Measurements from ENCODE around the gene CCDC178.

CCDC178 gene

GRCh38 chr18:32937066-32937465, 503.5 kb downstream of the CCDC178 start:
- Histone ChIP-seq H3K4me3 (ENCODE audit: severe bottlenecking) (no peak overlapping the region), H3K36me3 (ENCODE audit: low read depth) (no peaks in the 10 kb centered on the region), H3K4me1 (ENCODE audit: insufficient read depth, poor library complexity, severe bottlenecking) (no peaks in the 10 kb centered on the region), H3K27ac (ENCODE audit: poor library complexity, severe bottlenecking) (no peak overlapping the region), H3K27me3 (ENCODE audit: insufficient read depth, poor library complexity, severe bottlenecking) (peaks cover 16% of the 10 kb centered on the region), H3K9me3 (ENCODE audit: severe bottlenecking) (no peaks in the 10 kb centered on the region)
- DNase-seq (ENCODE audit: low spot score) (no peak), ATAC-seq (ENCODE audit: low read depth) (no peak)
- TF ChIP-seq CTCF (IDR thresholded peaks at IDR 0.05; ENCODE audit: poor library complexity, severe bottlenecking): no peak

DNA sequence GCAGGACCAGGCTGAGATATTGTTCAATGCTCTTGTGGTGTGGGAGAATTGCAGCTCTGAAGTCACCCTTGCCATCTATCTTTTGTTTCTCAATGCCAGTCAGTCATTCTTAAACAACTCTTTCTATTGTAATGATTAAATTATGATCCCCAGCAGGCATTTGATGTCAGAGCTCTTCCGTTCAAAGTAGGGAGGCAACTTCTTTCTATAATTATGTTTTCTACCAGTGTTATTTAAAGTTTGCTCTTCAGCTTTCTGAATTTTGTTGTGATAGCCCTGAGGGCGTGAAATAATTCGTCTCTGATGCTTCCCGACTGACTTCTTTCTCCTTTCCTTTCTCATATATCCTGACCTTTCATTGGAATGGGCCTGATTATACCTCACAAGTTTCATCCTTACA, 506.3 kb downstream of the CCDC178 start:
- H3K27ac ChIP-seq (ENCODE audit: poor library complexity, severe bottlenecking): no peak overlapping the region
- no peaks in the 10 kb centered on the region for H3K4me1 ChIP-seq (ENCODE audit: insufficient read depth, poor library complexity, severe bottlenecking)
- no peak overlapping the region for H3K4me3 ChIP-seq (ENCODE audit: severe bottlenecking)
- H3K36me3 ChIP-seq (ENCODE audit: low read depth): no peaks in the 10 kb centered on the region
- H3K27me3 ChIP-seq (ENCODE audit: insufficient read depth, poor library complexity, severe bottlenecking): peaks cover 6% of the 10 kb centered on the region
- TF ChIP-seq CTCF (IDR thresholded peaks at IDR 0.05; ENCODE audit: poor library complexity, severe bottlenecking): no peak
- DNase-seq (ENCODE audit: low spot score) (no peak), ATAC-seq (ENCODE audit: low read depth) (no peak)
- H3K9me3 ChIP-seq (ENCODE audit: severe bottlenecking): no peaks in the 10 kb centered on the region

DNA sequence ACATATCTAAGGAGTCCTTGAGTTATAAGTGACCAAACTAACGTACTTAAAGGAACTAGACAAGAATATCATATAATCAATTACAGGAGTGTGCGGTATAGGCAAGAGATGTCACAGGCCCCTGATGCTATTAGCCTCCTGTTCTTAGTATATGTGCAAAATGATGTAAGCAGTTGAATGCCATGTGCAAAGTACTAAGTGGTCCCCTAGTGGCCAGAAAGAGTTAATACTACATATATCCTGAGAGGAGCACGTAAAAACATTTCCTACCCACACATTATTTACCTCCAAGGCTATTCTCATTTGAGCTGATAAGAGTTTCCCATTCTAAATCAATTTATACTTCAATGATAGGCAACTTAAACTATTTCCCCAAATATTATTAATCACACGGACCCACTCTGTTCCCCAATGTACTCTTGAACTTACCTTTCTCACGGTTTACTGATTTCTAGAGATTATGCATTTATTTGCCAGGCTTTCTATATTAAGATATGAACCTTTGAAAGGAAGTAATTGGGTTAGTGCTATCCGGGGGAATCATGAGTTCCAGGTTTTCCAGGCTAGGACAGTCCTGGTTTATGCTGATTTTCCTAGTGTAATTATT, 509.7 kb downstream of the CCDC178 start:
- ATAC-seq (ENCODE audit: low read depth) (peak; percentile 85), DNase-seq (ENCODE audit: low spot score) (no peak)
- H3K9me3 ChIP-seq (ENCODE audit: severe bottlenecking): no peaks in the 10 kb centered on the region
- H3K36me3 ChIP-seq (ENCODE audit: low read depth): no peaks in the 10 kb centered on the region
- H3K27ac ChIP-seq (ENCODE audit: poor library complexity, severe bottlenecking): no peak overlapping the region
- H3K4me3 ChIP-seq (ENCODE audit: severe bottlenecking): no peak overlapping the region
- no peaks in the 10 kb centered on the region for H3K27me3 ChIP-seq (ENCODE audit: insufficient read depth, poor library complexity, severe bottlenecking)
- TF ChIP-seq CTCF (IDR thresholded peaks at IDR 0.05; ENCODE audit: poor library complexity, severe bottlenecking): peak; percentile 90
- no peaks in the 10 kb centered on the region for H3K4me1 ChIP-seq (ENCODE audit: insufficient read depth, poor library complexity, severe bottlenecking)

DNA sequence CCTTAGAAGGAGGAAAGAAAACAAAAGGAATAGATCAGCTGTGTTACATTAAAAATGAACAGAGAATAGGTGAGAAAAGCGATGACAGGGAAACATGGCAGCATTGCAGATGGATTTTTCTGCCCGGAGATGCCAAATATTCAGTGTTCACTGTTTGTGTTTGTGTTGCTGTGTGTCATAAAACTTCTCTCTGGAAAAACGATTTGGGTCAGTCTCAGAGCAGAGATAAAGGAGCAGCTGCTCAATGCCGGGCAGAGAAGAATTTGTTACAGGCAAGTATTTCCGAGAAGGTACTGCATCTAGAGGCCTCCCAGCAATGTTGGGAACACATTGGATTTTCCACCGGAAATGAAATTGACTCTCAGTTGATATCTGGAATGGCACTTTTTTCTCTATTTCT, 511.3 kb downstream of the CCDC178 start:
- TF ChIP-seq CTCF (IDR thresholded peaks at IDR 0.05; ENCODE audit: poor library complexity, severe bottlenecking): no peak
- no peak overlapping the region for H3K27ac ChIP-seq (ENCODE audit: poor library complexity, severe bottlenecking)
- DNase-seq (ENCODE audit: low spot score) (no peak), ATAC-seq (ENCODE audit: low read depth) (no peak)
- H3K4me3 ChIP-seq (ENCODE audit: severe bottlenecking): no peak overlapping the region
- H3K4me1 ChIP-seq (ENCODE audit: insufficient read depth, poor library complexity, severe bottlenecking): no peaks in the 10 kb centered on the region
- H3K27me3 ChIP-seq (ENCODE audit: insufficient read depth, poor library complexity, severe bottlenecking): no peaks in the 10 kb centered on the region
- H3K9me3 ChIP-seq (ENCODE audit: severe bottlenecking): no peaks in the 10 kb centered on the region
- no peaks in the 10 kb centered on the region for H3K36me3 ChIP-seq (ENCODE audit: low read depth)

DNA sequence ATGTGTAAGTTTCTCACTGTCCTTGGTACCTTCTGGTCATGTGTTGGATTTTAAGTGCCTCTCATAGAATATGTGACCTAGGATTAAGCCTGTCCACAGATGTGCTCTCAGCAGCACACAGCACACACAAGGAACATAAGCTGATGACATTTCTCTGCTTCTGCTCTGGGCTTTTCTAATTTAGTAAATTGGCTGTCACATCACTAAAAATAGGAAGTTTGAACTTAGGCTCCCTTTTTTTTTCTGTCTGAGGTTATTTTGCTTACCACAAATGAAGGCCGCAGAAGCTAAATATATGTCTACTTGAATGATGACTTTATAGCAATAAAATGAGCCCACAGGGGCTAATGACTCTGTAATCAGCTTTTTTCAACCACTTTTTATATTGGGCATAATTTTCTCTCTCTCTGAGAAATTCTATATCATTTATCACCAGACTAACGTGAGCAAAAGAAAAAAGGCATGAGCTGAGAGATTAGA, 517.5 kb downstream of the CCDC178 start:
- no peak overlapping the region for H3K27ac ChIP-seq (ENCODE audit: poor library complexity, severe bottlenecking)
- no peak overlapping the region for H3K4me3 ChIP-seq (ENCODE audit: severe bottlenecking)
- DNase-seq (ENCODE audit: low spot score) (no peak), ATAC-seq (ENCODE audit: low read depth) (no peak)
- TF ChIP-seq CTCF (IDR thresholded peaks at IDR 0.05; ENCODE audit: poor library complexity, severe bottlenecking): no peak
- H3K36me3 ChIP-seq (ENCODE audit: low read depth): no peaks in the 10 kb centered on the region
- no peaks in the 10 kb centered on the region for H3K9me3 ChIP-seq (ENCODE audit: severe bottlenecking)
- no peaks in the 10 kb centered on the region for H3K27me3 ChIP-seq (ENCODE audit: insufficient read depth, poor library complexity, severe bottlenecking)
- H3K4me1 ChIP-seq (ENCODE audit: insufficient read depth, poor library complexity, severe bottlenecking): peaks cover 20% of the 10 kb centered on the region
